DMS114 treated with DMSO at 0.1 percent for 48 hours (cell line): ENCODE data around the gene HABP4.

Experiments
- DNase-seq: peaks from one replicate; lab custom pipeline; 2025; ENCODE audit not compliant: unreplicated experiment; lab: John Stamatoyannopoulos, UW

HABP4 gene

GRCh38 chr9:96515621-96516470, 65.9 kb downstream of the HABP4 start:
- no peak for DNase-seq

GRCh38 chr9:96519095-96519494, 69.1 kb downstream of the HABP4 start:
- DNase-seq, result no peak

- no peak for DNase-seq
These were observed 69.8 kb downstream of the HABP4 start for GRCh38 chr9:96519787-96520186.

- no peak for DNase-seq
These were observed 72.4 kb downstream of the HABP4 start for GRCh38 chr9:96522366-96522765.

- DNase-seq, result no peak
These were observed 73.4 kb downstream of the HABP4 start for GRCh38 chr9:96523374-96523773.

- no peak for DNase-seq
These were observed 74.1 kb downstream of the HABP4 start for GRCh38 chr9:96524045-96524444.

GRCh38 chr9:96524764-96525163, 74.8 kb downstream of the HABP4 start:
- no peak for DNase-seq

GRCh38 chr9:96532173-96532572, 82.2 kb downstream of the HABP4 start:
- DNase-seq, result no peak

- no peak for DNase-seq
These were observed 90.1 kb downstream of the HABP4 start for GRCh38 chr9:96540106-96540505.
